OCI-LY1 (cell line): Measurements from ENCODE around the gene HAPSTR1.
A peak's percentile ranks its signal among the peaks of the same experiment; 100 is the strongest.

Experiments used
- H2AFZ ChIP-seq: fragments of 200-600 bp; sonication (generic), shearing (Covaris generic); 2 replicates; pipeline ENCODE4 v1.6.0; 2014; ENCODE audit warnings: antibody characterized with exemption, mild to moderate bottlenecking, low read length
- H3F3A ChIP-seq: fragments of 200-600 bp; sonication (generic), shearing (Covaris generic); 2 replicates; pipeline ENCODE4 v1.6.0; 2014; ENCODE audit warnings: mild to moderate bottlenecking, antibody characterized with exemption, low read length, moderate library complexity; ENCODE audit not compliant: insufficient read depth
- H3K27ac ChIP-seq: fragments of 200-600 bp; sonication (generic); 2 replicates; pipeline ENCODE4 v1.5.1; 2014; ENCODE audit warnings: low read length, mixed run types, mild to moderate bottlenecking, low read depth; ENCODE audit not compliant: poor library complexity, severe bottlenecking
- H3K27me3 ChIP-seq: fragments of 200-600 bp; sonication (generic); 2 replicates; pipeline ENCODE4 v1.6.0; 2014; ENCODE audit warnings: antibody characterized with exemption, mild to moderate bottlenecking, low read length, moderate library complexity; ENCODE audit not compliant: insufficient read depth
- H3K36me3 ChIP-seq: fragments of 200-600 bp; sonication (generic); 2 replicates; pipeline ENCODE4 v1.6.1; 2014; ENCODE audit warnings: mild to moderate bottlenecking, antibody characterized with exemption, low read length, moderate library complexity, mixed read lengths; ENCODE audit not compliant: insufficient read depth
- H3K4me1 ChIP-seq: fragments of 200-600 bp; sonication (generic); 2 replicates; pipeline ENCODE4 v1.5.1; 2014; ENCODE audit warnings: mild to moderate bottlenecking, low read length, moderate library complexity; ENCODE audit not compliant: insufficient read depth, severe bottlenecking
- H3K4me2 ChIP-seq: fragments of 200-600 bp; sonication (generic), shearing (Covaris generic); 2 replicates; pipeline ENCODE4 v1.6.1; 2014; ENCODE audit warnings: low read length
- H3K4me3 ChIP-seq: fragments of 200-600 bp; sonication (generic); 2 replicates; pipeline ENCODE4 v1.5.1; 2014; ENCODE audit warnings: low read length, low read depth, mild to moderate bottlenecking, mixed read lengths; ENCODE audit not compliant: poor library complexity, severe bottlenecking
- H3K79me2 ChIP-seq: fragments of 200-600 bp; shearing (Covaris generic); 2 replicates; pipeline ENCODE4 v1.6.1; 2016; ENCODE audit warnings: mixed run types, low read length, mixed read lengths; ENCODE audit not compliant: insufficient read depth
- H3K9ac ChIP-seq: fragments of 200-600 bp; sonication (generic), shearing (Covaris generic); 2 replicates; pipeline ENCODE4 v1.6.1; 2014; ENCODE audit warnings: mild to moderate bottlenecking, low read length, mixed read lengths
- H3K9me2 ChIP-seq: fragments of 200-600 bp; sonication (generic), shearing (Covaris generic); 2 replicates; pipeline ENCODE4 v1.6.1; 2014; ENCODE audit warnings: low read depth, mild to moderate bottlenecking, low read length, mixed read lengths
- H3K9me3 ChIP-seq: fragments of 200-600 bp; shearing (Covaris generic); 2 replicates; pipeline ENCODE4 v1.6.1; 2014; ENCODE audit warnings: low read length, mixed read lengths
- H4K20me1 ChIP-seq: fragments of 200-600 bp; sonication (generic), shearing (Covaris generic); 2 replicates; pipeline ENCODE4 v1.6.0; 2016; ENCODE audit warnings: mild to moderate bottlenecking, low read length; ENCODE audit not compliant: insufficient read depth
- CTCF ChIP-seq: fragments of 200-600 bp; sonication (generic), shearing (Covaris generic); IDR thresholded peaks from 2 replicates; pipeline ENCODE4 v1.5.1; 2017; ENCODE audit warnings: mild to moderate bottlenecking, antibody characterized with exemption, low read length, moderate library complexity, mixed read lengths
- EZH2 ChIP-seq: fragments of 200-600 bp; sonication (generic), shearing (Covaris generic); IDR thresholded peaks from 2 replicates; pipeline ENCODE4 v1.8.0; 2017; ENCODE audit warnings: borderline replicate concordance, mixed run types, mild to moderate bottlenecking, antibody characterized with exemption, low read length, moderate library complexity, mixed read lengths

The HAPSTR1 gene

GRCh38 chr16:9098377-9099090 lies 7.1 kb downstream of the HAPSTR1 start:
- peaks cover 62% of the 10 kb centered on the region for H3K4me1 ChIP-seq
- H3K27me3 ChIP-seq, result no peaks in the 10 kb centered on the region
- H3K9me3 ChIP-seq, result no peaks in the 10 kb centered on the region
- H3K9me2 ChIP-seq, result no peaks in the 10 kb centered on the region
- peak overlapping the region; percentile 30; the same call in 1 of the 2 replicates for H3K4me2 ChIP-seq
- no peak overlapping the region for H2AFZ ChIP-seq
- no peaks in the 10 kb centered on the region for H3F3A ChIP-seq
- no peak overlapping the region for H3K9ac ChIP-seq
- peaks cover 99% of the 10 kb centered on the region for H3K36me3 ChIP-seq
- no peak for TF ChIP-seq EZH2
- TF ChIP-seq CTCF, result no peak
- peaks cover 100% of the 10 kb centered on the region for H3K79me2 ChIP-seq
- H4K20me1 ChIP-seq, result peaks cover 9% of the 10 kb centered on the region; the same call in 1 of the 2 replicates
- H3K4me3 ChIP-seq, result no peak overlapping the region
- H3K27ac ChIP-seq, result no peak overlapping the region

DNA sequence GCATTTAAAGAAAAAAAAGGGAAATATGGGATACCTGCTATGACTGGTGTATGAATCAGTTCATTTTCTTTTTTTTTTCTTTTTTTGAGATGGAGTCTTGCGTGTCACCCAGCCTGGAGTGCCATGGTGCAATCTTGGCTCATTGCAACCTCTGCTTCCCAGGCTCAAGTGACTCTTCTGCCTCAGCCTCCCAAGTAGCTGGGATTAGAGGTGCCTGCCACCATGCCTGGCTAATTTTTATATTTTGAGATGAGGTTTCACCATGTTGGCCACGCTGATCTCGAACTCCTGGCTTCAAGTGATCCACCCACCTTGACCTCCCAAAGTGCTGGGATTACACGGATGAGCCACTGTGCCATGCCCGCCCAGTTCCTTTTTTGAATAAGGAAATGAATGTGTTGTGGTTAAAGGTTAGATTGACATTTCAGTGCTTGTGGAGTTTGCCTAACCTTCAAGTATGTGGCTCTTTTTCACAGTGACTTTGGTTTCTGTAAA lies 7.7 kb downstream of the HAPSTR1 start:
- Histone ChIP-seq H3K36me3 (peaks cover 99% of the 10 kb centered on the region), H3K4me3 (no peak overlapping the region), H3K9me2 (no peaks in the 10 kb centered on the region), H3K4me1 (peaks cover 56% of the 10 kb centered on the region), H3K9ac (no peak overlapping the region), H3K9me3 (no peaks in the 10 kb centered on the region), H3K4me2 (peak overlapping the region; percentile 30; the same call in 1 of the 2 replicates), H3K27ac (peak overlapping the region; percentile 39), H4K20me1 (peaks cover 9% of the 10 kb centered on the region; the same call in 1 of the 2 replicates), H3F3A (no peaks in the 10 kb centered on the region), H3K79me2 (peaks cover 99% of the 10 kb centered on the region), H3K27me3 (no peaks in the 10 kb centered on the region), H2AFZ (no peak overlapping the region)
- TF ChIP-seq CTCF, result no peak
- no peak for TF ChIP-seq EZH2

GRCh38 chr16:9102379-9102778 lies 10.9 kb downstream of the HAPSTR1 start:
- Histone ChIP-seq H3K4me1 (peaks cover 32% of the 10 kb centered on the region), H3K27ac (no peak overlapping the region), H2AFZ (no peak overlapping the region), H3K4me3 (no peak overlapping the region), H3K9me3 (no peaks in the 10 kb centered on the region), H4K20me1 (peaks cover 14% of the 10 kb centered on the region; the same call in 1 of the 2 replicates), H3K4me2 (no peak overlapping the region), H3K79me2 (peaks cover 98% of the 10 kb centered on the region), H3K9me2 (no peaks in the 10 kb centered on the region), H3K9ac (no peak overlapping the region), H3K27me3 (no peaks in the 10 kb centered on the region), H3K36me3 (peaks cover 100% of the 10 kb centered on the region), H3F3A (no peaks in the 10 kb centered on the region)
- TF ChIP-seq EZH2 (no peak), CTCF (no peak)
